Measurements from ENCODE around the gene ALKBH6. TPM values are rescaled to one million over a fixed set of nuclear protein-coding genes. Genes with fewer than 3 reads are reported as not detected.

ALKBH6 gene
- total RNA-seq, 1 experiment from 2014 or later: 20.1 TPM

- no TSS peak for BruUV-seq (replicated peaks)
These were observed 35.1 kb downstream of the ALKBH6 start for GRCh38 chr19:35978832-35979365.

GRCh38 chr19:35978271-35978670 is 35.7 kb downstream of the ALKBH6 start:
- ChIA-PET POLR2A (ENCODE audit: low non-redundant PET) (no interaction called here), CTCF (no interaction called here)
- H3K27me3 ChIP-seq (replicated peaks; ENCODE audit: insufficient read depth, low read depth, low read length, poor library complexity): no peaks in the 10 kb centered on the region
- intact Hi-C loops (cut with micrococcal nuclease; ENCODE audit: unreplicated experiment): no loop called here
- H3K9me3 ChIP-seq (ENCODE audit: low read depth, low read length, poor library complexity, severe bottlenecking): no peaks in the 10 kb centered on the region
- no peak for DNase-seq (ENCODE audit: low spot score)
- H3K27ac ChIP-seq (ENCODE audit: low read depth, low read length, poor library complexity, severe bottlenecking): no peak overlapping the region
- no peak overlapping the region for H3K4me3 ChIP-seq (ENCODE audit: low read depth, low read length, poor library complexity, severe bottlenecking)
- no TSS peak for BruUV-seq (replicated peaks)
- H3K4me1 ChIP-seq (ENCODE audit: insufficient read depth, low read length, poor library complexity, severe bottlenecking): no peaks in the 10 kb centered on the region
- no peaks in the 10 kb centered on the region for H3K36me3 ChIP-seq (ENCODE audit: insufficient read depth, low read length, poor library complexity, severe bottlenecking)
- TF ChIP-seq CTCF (conservative IDR thresholded peaks at IDR 0.05; ENCODE audit: low read depth, low read length) (no peak), EZH2 (IDR thresholded peaks at IDR 0.05; ENCODE audit: borderline replicate concordance, low read depth, low read length, poor library complexity, severe bottlenecking) (no peak)

More at GRCh38 chr19:35978832-35979365, 35.1 kb downstream of the ALKBH6 start:
- TF ChIP-seq CTCF (conservative IDR thresholded peaks at IDR 0.05; ENCODE audit: low read depth, low read length) (no peak), EZH2 (IDR thresholded peaks at IDR 0.05; ENCODE audit: borderline replicate concordance, low read depth, low read length, poor library complexity, severe bottlenecking) (no peak)
- no peaks in the 10 kb centered on the region for H3K4me1 ChIP-seq (ENCODE audit: insufficient read depth, low read length, poor library complexity, severe bottlenecking)
- no peak overlapping the region for H3K27ac ChIP-seq (ENCODE audit: low read depth, low read length, poor library complexity, severe bottlenecking)
- ChIA-PET CTCF (no interaction called here), POLR2A (ENCODE audit: low non-redundant PET) (no interaction called here)
- no peaks in the 10 kb centered on the region for H3K27me3 ChIP-seq (replicated peaks; ENCODE audit: insufficient read depth, low read depth, low read length, poor library complexity)
- no peak for DNase-seq (ENCODE audit: low spot score)
- no peaks in the 10 kb centered on the region for H3K9me3 ChIP-seq (ENCODE audit: low read depth, low read length, poor library complexity, severe bottlenecking)
- no peaks in the 10 kb centered on the region for H3K36me3 ChIP-seq (ENCODE audit: insufficient read depth, low read length, poor library complexity, severe bottlenecking)
- intact Hi-C loops (cut with micrococcal nuclease; ENCODE audit: unreplicated experiment): no loop called here
- H3K4me3 ChIP-seq (ENCODE audit: low read depth, low read length, poor library complexity, severe bottlenecking): no peak overlapping the region

- intact Hi-C loops (cut with micrococcal nuclease; ENCODE audit: unreplicated experiment): no loop called here
- ChIA-PET CTCF (no interaction called here), POLR2A (ENCODE audit: low non-redundant PET) (no interaction called here)
- Histone ChIP-seq H3K27ac (ENCODE audit: low read depth, low read length, poor library complexity, severe bottlenecking) (no peak overlapping the region), H3K4me3 (ENCODE audit: low read depth, low read length, poor library complexity, severe bottlenecking) (no peak overlapping the region), H3K4me1 (ENCODE audit: insufficient read depth, low read length, poor library complexity, severe bottlenecking) (no peaks in the 10 kb centered on the region), H3K27me3 (replicated peaks; ENCODE audit: insufficient read depth, low read depth, low read length, poor library complexity) (no peaks in the 10 kb centered on the region), H3K36me3 (ENCODE audit: insufficient read depth, low read length, poor library complexity, severe bottlenecking) (no peaks in the 10 kb centered on the region), H3K9me3 (ENCODE audit: low read depth, low read length, poor library complexity, severe bottlenecking) (no peaks in the 10 kb centered on the region)
- no TSS peak for BruUV-seq (replicated peaks)
- TF ChIP-seq EZH2 (IDR thresholded peaks at IDR 0.05; ENCODE audit: borderline replicate concordance, low read depth, low read length, poor library complexity, severe bottlenecking) (no peak), CTCF (conservative IDR thresholded peaks at IDR 0.05; ENCODE audit: low read depth, low read length) (peak; percentile 54)
- peak; percentile 69 for DNase-seq (ENCODE audit: low spot score)
These were observed 36.4 kb downstream of the ALKBH6 start for GRCh38 chr19:35977446-35978222.
